ENCODE results near the gene LPCAT1. TPM values are rescaled to one million over a fixed set of nuclear protein-coding genes. Genes with fewer than 3 reads are reported as not detected.
"Not testable (repeated sequence)": the region's sequence is repeated elsewhere in the genome, so short reads cannot be mapped to it uniquely, and the experiment has no call there.

LPCAT1 gene
- total RNA-seq, 1 experiment from 2014 or later, result 59.8 TPM

DNA sequence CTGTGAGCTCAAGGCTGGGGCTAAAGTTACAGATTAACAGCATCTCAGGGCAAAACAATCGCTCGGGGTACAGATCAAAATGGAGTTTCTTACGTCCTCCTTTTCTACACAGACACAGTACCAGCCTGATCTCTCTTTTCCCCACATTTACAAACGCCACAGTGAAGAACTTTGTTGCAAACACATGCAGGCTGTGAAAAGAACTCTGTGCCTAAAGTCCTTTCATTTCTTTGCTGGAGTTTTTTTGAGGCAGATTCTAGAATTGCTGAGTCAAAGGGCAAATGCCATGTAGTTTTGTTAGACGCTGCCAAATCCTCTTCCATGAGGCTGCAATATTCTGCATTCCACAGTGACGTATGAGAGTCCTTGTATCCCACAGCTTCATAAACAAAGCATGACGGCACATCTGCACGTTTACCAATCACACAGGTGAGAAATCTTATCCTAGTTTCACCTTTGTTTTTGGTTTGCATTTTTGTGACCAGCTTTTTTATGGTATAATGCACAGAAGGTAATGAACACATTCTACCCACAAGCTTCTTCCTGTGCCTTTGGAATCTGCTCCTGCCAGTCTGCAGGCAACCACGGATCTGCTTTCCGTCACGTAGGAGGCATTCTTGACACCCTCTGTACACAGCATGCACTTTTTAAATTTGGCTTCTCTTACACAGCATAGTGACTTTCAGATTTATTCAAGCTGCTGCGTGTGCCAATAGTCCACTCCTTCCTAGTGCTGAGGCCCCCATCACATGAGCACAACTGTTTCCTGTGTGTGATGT lies 44.6 kb upstream of the LPCAT1 start:
- ChIA-PET POLR2A (no interaction called here), CTCF (no interaction called here)
- Histone ChIP-seq H3K4me1 (ENCODE audit: control insufficient read depth, insufficient read depth, low read length) (peaks cover 3% of the 10 kb centered on the region; the same call in 1 of the 2 replicates), H3K27me3 (ENCODE audit: control insufficient read depth, insufficient read depth, low read length) (no peaks in the 10 kb centered on the region), H3K36me3 (ENCODE audit: control insufficient read depth, insufficient read depth, low read length) (no peaks in the 10 kb centered on the region), H3K9me3 (ENCODE audit: control insufficient read depth, insufficient read depth, low read depth, low read length) (no peaks in the 10 kb centered on the region), H3K4me3 (ENCODE audit: low read depth in 2 of 2, low read length in 2 of 2) (no peak overlapping the region), H3K27ac (ENCODE audit: low read length) (no peak overlapping the region)
- BruUV-seq (replicated peaks), result TSS peak; percentile 51
- no peak for DNase-seq (ENCODE audit: low read depth, low spot score)
- no peak for ATAC-seq
- TF ChIP-seq SIN3A (IDR thresholded peaks at IDR 0.05; ENCODE audit: borderline replicate concordance, insufficient read depth, low read depth, low read length), result no peak
- TF ChIP-seq, protein P1, sequence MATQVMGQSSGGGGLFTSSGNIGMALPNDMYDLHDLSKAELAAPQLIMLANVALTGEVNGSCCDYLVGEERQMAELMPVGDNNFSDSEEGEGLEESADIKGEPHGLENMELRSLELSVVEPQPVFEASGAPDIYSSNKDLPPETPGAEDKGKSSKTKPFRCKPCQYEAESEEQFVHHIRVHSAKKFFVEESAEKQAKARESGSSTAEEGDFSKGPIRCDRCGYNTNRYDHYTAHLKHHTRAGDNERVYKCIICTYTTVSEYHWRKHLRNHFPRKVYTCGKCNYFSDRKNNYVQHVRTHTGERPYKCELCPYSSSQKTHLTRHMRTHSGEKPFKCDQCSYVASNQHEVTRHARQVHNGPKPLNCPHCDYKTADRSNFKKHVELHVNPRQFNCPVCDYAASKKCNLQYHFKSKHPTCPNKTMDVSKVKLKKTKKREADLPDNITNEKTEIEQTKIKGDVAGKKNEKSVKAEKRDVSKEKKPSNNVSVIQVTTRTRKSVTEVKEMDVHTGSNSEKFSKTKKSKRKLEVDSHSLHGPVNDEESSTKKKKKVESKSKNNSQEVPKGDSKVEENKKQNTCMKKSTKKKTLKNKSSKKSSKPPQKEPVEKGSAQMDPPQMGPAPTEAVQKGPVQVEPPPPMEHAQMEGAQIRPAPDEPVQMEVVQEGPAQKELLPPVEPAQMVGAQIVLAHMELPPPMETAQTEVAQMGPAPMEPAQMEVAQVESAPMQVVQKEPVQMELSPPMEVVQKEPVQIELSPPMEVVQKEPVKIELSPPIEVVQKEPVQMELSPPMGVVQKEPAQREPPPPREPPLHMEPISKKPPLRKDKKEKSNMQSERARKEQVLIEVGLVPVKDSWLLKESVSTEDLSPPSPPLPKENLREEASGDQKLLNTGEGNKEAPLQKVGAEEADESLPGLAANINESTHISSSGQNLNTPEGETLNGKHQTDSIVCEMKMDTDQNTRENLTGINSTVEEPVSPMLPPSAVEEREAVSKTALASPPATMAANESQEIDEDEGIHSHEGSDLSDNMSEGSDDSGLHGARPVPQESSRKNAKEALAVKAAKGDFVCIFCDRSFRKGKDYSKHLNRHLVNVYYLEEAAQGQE (IDR thresholded peaks at IDR 0.05; ENCODE audit: insufficient read depth in 1 of 2, low read depth in 2 of 2, low read length in 1 of 2), result no peak
- TF ChIP-seq, protein P2, sequence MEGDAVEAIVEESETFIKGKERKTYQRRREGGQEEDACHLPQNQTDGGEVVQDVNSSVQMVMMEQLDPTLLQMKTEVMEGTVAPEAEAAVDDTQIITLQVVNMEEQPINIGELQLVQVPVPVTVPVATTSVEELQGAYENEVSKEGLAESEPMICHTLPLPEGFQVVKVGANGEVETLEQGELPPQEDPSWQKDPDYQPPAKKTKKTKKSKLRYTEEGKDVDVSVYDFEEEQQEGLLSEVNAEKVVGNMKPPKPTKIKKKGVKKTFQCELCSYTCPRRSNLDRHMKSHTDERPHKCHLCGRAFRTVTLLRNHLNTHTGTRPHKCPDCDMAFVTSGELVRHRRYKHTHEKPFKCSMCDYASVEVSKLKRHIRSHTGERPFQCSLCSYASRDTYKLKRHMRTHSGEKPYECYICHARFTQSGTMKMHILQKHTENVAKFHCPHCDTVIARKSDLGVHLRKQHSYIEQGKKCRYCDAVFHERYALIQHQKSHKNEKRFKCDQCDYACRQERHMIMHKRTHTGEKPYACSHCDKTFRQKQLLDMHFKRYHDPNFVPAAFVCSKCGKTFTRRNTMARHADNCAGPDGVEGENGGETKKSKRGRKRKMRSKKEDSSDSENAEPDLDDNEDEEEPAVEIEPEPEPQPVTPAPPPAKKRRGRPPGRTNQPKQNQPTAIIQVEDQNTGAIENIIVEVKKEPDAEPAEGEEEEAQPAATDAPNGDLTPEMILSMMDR (IDR thresholded peaks at IDR 0.05), result no peak
- TF ChIP-seq POLR2AphosphoS5 (IDR thresholded peaks at IDR 0.05; ENCODE audit: low read depth, low read length), result no peak
- no peak for TF ChIP-seq TCF7L2 (IDR thresholded peaks at IDR 0.05; ENCODE audit: low read depth, low read length)
- intact Hi-C loops (cut with micrococcal nuclease; ENCODE audit: unreplicated experiment) (no loop called here), in situ Hi-C loops (cut with HindIII; ENCODE audit: low pct_unique_long_range_greater_than_20kb, low sequenced_read_pairs) (no loop called here)

DNA sequence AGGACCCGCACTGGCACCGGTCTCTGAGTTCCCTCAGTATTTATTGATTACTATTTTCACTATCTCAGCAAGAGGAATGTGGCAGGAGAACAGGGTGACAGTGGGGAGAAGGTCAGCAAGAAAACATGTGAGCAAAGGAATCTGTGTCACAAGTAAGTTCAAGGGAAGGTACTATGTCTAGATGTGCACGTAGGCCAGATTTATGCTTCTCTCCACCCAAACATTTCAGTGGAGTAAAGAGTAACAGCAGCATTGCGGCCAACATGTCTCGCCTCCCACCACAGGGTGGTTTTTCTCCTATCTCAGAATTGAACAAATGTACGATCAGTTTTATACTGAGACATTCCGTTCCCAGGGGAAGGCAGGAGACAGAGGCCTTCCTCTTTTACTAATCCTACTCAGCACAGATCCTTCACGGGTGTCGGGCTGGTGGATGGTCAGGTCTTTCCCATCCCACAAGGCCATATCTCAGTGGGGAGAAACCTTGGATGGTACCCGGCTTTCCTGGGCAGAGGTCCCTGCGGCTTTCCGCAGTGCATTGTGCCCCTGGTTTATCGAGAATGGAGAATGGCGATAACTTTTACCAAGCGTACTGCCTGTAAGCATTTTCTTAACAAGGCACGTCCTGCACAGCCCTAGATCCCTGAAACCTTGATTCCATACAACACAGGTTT lies 43.9 kb upstream of the LPCAT1 start:
- intact Hi-C loops (cut with micrococcal nuclease; ENCODE audit: unreplicated experiment); POLR2A ChIA-PET; BruUV-seq (replicated peaks); H3K9me3 ChIP-seq (ENCODE audit: control insufficient read depth, insufficient read depth, low read depth, low read length); H3K36me3 ChIP-seq (ENCODE audit: control insufficient read depth, insufficient read depth, low read length); H3K4me3 ChIP-seq (ENCODE audit: low read depth in 2 of 2, low read length in 2 of 2); DNase-seq (ENCODE audit: low read depth, low spot score); H3K4me1 ChIP-seq (ENCODE audit: control insufficient read depth, insufficient read depth, low read length); H3K27me3 ChIP-seq (ENCODE audit: control insufficient read depth, insufficient read depth, low read length); H3K27ac ChIP-seq (ENCODE audit: low read length); ATAC-seq; CTCF ChIA-PET; in situ Hi-C loops (cut with HindIII; ENCODE audit: low pct_unique_long_range_greater_than_20kb, low sequenced_read_pairs): not testable (repeated sequence)

Data from Panc1 (cell line).